ENCODE measurements around the gene SYNJ1.

SYNJ1 gene

DNA sequence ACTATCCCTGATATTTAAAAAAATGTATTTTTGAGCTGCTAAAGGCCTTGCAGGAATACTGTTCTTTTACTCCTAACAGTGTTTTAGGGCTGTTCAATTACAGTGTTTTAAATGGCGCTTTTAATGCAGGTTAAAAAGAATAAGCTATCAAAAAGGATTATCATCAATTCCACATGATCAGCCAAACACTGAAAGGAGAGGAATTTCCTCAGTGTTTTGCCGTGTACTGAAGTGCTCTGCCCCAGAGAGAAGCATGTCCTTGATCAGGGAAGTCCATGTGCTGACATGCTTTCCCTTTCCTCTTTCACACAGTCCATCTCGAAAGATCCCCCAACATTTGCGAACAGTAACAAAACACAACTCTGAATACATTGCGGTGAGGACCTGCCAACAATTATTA, 119.0 kb downstream of the SYNJ1 start:
- no peak for DNase-seq

GRCh38 chr21:32605469-32605868, 122.3 kb downstream of the SYNJ1 start:
- DNase-seq: no peak

DNA sequence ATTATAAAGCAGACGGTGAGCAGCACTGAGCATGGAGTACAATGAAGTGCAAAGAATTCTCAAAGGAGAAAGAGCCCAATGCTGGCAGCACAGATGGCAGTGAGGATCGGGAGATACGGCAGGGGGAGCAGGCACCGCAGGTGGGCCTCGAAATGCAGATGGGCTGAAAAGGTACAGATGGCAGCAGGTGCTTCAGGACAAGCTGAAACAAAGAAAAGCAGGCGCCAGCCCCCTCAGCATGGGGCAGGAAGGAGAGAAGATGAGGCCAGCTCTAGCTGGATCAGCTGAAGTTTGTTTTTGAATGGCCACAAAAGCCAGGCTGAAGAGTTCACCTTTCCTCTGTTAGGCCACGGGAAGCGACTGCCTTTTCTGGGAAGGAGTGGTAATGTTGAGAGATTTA, 123.3 kb downstream of the SYNJ1 start:
- DNase-seq: no peak

GRCh38 chr21:32603131-32603530, 124.7 kb downstream of the SYNJ1 start:
- DNase-seq: no peak

GRCh38 chr21:32602099-32602498, 125.7 kb downstream of the SYNJ1 start:
- DNase-seq: no peak

GRCh38 chr21:32599526-32599925, 128.3 kb downstream of the SYNJ1 start:
- no peak for DNase-seq

DNA sequence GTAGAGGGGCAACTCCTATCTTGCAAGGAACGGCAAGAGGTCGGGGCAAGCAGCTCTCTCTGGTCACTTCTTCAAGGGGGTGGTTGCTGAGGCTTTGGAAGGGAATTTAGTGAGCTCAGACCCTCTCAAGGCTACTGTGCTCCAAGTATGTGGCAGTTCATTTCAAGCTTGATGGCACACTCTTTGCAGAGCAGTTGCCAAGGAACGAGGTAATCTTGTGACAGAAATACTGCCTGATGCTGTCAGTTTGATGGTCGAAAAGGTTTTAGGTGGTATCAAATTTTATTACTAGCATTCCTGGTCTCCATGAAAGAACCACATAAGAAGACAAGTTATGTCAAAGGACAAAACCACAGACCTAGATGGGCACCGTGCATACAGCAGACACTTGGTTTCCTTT, 128.7 kb downstream of the SYNJ1 start:
- DNase-seq: no peak

GRCh38 chr21:32597205-32597604, 130.6 kb downstream of the SYNJ1 start:
- DNase-seq: no peak

DNA sequence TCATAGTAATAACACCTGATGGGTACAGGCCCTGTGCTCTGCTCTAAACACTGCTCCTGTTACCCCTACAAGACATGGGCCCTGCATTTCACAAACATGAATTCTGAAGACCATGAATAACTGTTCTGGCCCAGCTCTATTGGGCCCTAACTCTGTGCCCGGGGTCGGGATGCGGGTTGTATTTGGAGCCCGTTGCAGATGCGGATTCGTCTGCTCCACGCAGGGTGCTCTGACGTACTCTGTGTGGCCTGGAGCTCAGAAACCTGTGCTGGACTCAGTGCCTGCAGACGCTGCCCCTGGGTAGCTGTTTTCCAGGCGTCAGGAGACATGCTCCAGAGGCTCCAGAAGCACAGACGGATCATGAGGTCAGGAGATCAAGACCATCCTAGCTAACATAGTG, 132.4 kb downstream of the SYNJ1 start:
- no peak for DNase-seq

GRCh38 chr21:32593690-32594089, 134.1 kb downstream of the SYNJ1 start:
- no peak for DNase-seq

DNA sequence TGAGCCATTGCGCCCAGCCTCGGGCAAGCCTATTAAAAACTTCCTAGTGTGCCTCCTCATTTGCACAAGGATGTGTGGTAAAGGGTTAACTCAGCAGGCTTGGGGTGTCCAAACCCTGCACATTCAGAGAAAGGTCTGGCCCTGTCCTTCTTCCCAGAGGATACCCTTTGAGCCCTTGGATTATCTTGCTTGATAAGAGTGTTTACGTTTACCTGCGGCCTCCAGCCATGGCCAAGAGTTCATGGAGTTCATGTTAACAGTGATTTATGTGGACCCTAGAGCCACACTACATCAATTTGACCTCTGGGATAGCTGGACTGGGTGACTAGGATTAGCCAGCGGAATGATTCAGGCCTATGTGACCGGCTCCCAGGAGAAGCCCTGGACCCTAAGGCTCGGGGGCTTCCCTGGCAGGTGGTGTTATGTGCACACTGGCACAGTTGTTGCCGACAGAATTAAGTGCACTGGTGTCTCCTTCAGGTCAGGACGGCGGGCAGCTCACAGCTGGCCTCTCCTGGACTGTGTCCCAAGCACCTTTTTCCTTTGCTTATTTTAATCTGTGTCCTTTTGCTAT, 134.8 kb downstream of the SYNJ1 start:
- DNase-seq: no peak

DNA sequence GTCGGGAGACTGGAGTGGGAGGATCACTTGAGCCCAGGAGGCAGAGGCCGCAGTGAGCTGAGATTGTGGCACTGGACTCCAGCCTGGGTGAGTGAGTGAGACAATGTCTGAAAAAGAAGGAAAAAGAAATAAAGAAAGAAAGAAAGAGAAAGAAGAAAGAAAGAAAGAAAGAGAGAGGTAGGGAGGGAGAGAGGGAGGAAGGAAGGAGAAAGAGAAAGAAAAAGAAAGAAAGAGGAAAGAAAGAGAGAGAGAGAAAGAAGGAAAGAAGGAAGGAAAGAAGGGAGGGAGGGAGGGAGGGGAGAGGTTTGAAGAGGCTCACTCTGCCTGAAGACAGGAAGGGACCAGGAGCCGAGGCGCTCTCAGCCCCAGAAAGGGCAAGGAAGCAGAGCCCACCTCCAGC, 137.7 kb downstream of the SYNJ1 start:
- DNase-seq: no peak

- DNase-seq: no peak
Measured at GRCh38 chr21:32587651-32588050, 140.2 kb downstream of the SYNJ1 start.

- DNase-seq: no peak
Measured at GRCh38 chr21:32587120-32587519, 140.7 kb downstream of the SYNJ1 start.

DNA sequence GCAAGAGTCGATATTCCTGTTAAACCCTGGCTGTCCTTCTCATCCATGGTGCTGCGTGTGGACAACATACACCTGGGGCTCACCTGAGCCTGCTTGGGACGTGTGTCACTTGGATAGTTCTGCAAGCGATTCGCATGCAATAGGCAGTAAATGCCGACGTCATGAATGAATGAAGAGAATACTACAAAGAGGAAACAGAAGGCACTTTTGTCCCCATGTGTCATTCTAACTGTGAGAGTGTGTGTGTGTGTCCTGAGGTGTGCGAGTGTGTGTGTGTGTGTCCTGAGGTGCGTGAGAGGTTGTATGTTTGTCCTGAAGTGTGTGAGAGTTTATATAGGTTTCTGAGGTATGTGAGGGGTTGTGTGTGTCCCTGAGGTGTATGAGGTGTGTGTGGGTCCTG, 141.8 kb downstream of the SYNJ1 start:
- no peak for DNase-seq

DNA sequence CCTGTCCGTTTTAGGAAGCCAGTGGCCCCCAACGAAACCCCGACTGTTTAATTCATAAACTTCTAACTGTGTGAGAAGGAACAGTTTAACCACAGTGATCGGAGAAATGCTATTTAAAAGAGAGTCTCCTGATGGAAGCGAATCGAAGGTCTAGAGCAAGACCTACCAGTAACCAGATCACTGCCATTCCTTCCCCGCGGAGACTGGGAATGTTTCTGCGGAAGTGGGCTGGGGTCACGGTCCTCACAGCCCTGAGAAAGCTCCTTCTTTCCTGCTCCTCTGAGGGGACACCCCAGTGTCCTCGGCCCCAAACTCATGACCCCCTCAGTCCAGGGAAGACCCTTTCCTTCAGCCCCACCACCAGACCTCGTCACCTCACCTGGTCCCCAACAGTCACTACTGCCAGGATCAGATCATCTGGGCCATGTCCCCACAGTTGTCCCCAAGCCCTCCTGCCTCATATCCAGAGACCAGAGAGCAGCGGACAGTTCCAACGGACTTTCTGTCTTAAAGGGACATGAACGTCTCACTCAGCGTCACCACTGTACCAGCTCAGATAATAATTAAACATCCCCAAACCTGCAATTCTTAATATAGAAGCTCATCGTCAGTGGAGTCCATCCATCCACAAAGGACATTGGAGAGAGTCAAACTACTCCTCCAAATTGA, 142.6 kb downstream of the SYNJ1 start, which contains the start of gene TCP10L:
Gene TCP10L, minus strand, starts transcription at position 482 of the 669 bp plus-strand sequence. CDS start 1,219 bp downstream, outside the sequence.
- DNase-seq: no peak

DNA sequence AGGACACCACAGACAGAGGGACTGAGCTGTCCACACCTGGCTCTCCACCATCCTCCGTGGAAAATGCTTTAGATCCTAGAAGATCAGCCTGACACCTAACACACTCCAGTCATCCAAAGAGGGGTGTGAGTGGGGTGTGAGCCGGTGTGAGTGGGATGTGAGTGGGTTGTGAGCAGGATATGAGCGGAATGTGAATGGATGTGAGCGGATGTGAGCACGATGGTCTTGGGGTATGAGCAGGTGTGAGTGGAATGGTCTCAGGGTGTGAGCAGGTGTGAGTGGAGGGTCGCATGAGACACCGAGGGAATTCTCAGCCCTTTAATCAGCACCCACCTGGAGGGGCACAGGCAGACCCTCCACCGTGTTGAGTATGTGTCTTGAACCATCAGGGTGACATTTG, 143.3 kb downstream of the SYNJ1 start:
- no peak for DNase-seq

DNA sequence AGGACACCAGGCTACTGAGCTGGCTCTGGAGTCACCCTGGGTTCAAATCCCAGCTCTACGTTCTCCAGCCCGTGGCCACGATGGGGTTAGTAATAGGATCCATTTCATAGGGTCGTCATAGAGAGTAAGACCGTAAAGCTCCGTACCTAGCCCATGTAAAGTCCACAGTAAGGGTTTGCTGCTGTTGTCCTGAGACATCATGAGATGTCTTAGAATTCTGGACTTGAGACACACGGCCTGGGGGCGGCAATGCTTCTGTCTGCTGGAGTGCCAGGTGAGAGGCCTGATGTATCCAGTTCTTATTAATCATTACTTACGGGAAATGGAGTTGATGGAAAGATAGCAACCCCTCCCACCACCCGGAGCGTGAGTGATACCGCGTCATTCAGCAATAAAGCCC, 146.1 kb downstream of the SYNJ1 start:
- DNase-seq: no peak

GRCh38 chr21:32580949-32581348, 146.9 kb downstream of the SYNJ1 start:
- no peak for DNase-seq
